GM15510 (cell line): ENCODE results near the gene CEBPG.

ENCODE experiments used
- POLR2A ChIP-seq: IDR thresholded peaks from 3 replicates; pipeline ENCODE4 v1.6.1; 2011; ENCODE audit warnings: borderline replicate concordance; ENCODE audit not compliant: insufficient read length; ENCODE audit errors: extremely low read depth

CEBPG gene

DNA sequence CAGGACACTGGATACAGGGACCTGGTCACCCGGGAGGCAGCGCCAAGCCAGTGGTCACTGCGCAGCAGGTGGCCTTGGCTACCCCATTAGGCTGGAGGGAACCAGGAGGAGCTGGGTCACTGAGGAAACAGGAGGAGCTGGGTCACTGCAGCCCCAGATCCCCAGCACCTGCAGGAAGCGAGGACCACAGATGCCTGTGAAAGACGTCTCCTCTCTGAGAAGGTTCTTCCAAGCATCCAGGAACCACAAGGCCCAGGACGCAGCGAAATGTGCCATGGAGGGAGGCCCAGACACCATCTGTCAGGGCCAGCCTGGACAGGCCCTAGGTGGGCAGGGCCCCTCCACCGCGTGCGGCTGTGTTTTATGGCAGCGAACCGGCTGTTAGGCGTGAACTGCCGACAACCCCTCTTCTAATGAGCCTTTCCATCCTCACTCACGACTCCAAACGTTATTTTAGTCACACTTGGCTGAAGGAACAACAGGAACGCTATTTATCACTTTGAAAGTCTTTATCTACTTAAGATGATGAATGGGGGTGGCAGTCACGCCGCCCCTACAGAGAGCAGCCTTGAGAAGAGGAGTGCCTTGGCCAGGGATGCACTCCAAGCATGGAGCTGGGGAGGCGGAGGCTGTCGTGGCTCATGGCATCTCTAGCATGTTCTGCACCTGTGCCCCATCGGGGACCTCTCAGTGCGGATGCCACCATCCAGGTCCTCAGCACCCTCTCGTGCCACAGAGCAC is 53.3 kb downstream of the CEBPG start:
- TF ChIP-seq POLR2A = no peak

DNA sequence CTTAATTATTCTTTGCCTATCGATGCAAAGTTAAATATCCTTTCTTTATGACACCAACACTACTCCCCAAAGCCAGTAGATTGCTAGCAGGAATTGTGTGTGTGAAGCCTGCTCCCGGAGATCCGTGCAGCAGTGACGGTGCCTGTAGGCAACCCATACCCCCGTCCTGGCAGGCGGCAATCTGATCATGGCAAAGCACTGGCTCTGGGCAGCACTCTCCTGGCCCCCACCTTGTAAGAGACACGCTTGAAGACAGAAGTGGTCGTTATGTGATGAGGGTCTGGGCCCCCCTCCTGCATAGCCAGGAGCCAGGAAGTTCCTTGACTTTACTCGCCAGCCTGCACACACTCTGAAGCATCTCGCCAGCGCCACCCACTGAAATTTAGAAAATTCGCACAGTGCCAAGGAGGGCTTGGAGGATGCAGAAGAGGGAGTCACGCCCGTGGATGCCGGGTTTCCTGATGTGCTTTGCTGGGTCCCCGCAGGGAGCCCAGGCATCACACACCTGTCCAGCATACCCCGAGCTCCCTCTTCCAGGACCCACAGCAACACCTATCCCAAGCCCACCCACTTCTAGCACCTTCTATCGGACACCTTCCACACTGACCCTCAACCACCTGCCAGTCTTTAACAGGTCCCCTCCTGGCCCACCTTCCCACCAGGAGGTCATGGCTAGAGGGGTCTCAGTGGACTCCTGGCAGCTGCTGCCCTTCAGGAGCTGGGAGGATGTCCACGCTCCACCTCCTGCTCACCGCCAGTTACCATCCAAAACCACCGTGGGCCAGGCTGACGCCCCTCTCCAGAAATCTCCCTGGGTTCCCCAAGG is 54.5 kb downstream of the CEBPG start:
- TF ChIP-seq POLR2A = no peak

DNA sequence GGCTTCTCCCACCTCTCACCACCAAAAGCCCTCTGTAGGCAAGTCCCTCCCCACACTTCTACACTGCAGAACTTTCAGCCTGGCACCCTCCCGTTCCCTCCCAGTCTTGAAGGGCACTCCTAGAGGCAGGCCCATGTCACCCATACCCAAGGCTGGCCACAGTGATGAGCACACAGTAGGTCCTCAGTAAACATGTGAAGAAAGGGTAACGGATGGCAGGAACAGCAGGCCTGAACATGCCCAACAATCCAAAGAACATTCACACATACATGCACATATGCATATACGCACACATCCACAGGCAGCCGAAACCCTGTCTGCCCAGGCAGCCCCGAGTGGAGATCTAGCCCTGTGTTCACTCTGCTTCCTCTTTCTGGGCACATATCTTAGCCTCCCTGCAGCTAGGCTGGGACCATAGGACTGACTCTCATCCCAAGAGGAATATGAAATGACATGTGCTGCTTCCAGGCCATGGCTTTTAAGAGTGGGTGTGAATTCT is 55.2 kb downstream of the CEBPG start:
- TF ChIP-seq POLR2A = no peak

DNA sequence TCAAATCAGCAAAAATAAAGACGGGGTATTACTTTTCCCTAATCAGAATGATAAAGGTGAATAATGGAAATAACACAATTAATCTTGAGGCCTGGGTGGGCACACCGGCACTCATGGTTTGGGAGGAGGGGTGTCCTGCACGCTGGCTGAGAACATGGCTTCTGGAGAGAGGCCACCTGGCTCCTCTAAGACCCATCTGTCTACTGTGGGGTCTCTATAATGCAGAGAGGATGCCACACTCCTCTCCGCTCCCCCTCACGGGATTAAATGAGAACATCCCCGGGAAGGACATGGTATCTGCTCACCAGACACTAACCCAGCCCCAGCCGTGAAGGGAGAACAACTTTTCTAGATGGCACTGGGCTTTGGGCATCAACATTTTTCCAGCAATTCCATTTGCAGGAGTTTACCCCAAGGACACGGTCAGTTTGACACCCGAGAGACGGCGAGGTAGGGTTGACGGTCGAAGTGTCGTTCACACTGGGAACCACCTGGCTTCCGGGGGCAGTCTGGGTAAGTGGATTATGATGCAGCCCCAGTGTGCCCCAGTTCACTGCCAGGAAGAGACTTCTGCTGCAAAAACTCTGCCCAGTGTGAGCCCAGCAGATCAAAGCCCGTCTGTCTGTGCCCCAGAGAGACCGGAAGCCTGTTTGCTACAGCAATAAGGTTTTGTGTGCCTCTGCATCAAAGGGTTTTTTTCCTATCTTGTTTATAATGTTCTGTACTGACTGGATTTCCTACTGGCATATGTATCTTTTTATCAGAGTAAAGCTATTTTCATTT is 56.6 kb downstream of the CEBPG start:
- TF ChIP-seq POLR2A = no peak

DNA sequence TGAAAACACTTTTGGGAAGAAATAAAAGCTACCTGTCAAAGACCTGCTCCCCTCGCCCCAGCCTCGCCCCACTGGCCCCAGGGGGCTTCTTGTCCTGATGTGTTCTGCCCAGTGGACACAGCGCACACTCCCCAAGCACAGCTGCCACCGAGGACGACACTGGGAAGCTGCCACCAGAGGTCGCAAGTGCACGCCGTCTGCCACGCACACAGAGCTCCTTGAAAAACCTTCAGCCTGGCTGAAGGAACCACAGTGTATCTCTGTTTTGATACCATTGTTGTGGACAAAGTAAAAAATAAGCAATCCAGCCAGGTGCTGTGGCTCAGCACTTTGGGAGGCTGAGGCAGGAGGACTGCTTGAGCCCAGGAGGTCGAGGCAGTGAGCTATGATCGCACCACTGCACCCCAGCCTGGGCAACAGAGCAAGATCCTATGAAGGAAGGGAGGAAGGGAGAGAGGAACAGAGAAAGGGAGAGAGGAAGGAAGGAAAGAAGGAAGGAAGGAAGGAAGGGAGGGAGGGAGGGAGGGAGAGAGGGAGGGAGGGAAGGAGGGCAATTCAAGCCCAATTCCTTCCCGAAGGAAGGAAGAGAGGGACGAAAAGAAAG is 57.3 kb downstream of the CEBPG start:
- TF ChIP-seq POLR2A = no peak

DNA sequence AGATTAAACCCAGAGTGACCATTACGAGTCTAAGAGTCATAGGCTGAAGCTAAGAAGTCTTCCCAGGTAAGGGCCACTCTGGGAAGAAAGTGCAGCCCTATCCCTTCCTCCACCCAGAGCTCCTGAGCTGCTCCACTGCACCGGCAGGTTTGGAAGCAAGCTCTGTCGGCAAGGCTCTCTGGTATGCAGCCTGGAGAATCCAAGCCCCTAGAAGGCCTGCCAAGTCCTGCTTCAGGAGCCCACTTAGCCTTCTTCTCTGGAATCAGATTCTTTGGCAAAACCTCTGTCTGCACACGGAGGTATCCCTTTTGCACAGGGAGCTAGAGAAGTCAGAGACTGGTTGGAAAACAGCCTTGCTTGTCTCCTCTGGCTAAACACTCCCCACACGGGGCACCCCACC is 58.5 kb downstream of the CEBPG start:
- TF ChIP-seq POLR2A = no peak
